Epithelial cell of proximal tubule (primary cell): Measurements from ENCODE around the gene NELL1. TPM values are rescaled to one million over a fixed set of nuclear protein-coding genes. Genes with fewer than 3 reads are reported as not detected.

ENCODE experiments used
- DNase-seq: peaks from one replicate; pipeline ENCODE4 v3.0.0-alpha.2; 2011; ENCODE audit warnings: low read depth
- H3K4me3 ChIP-seq: 2 replicates; pipeline ENCODE4 v1.5.1; 2011; ENCODE audit warnings: low read depth, mild to moderate bottlenecking, low read length
- CTCF ChIP-seq: conservative IDR thresholded peaks from 2 replicates; pipeline ENCODE4 v1.5.1; 2012; ENCODE audit warnings: low read depth, mild to moderate bottlenecking, low read length
- total RNA-seq: library from RNA; depleted of rRNA; stranded (reverse); fragments of >200 nt; gene quantifications from 2 replicates; pipeline ENCODE4 v1.2.3, GENCODE V29; 2015

Gene NELL1
- total RNA-seq, 1 donor from 2014 or later: not detected

- H3K4me3 ChIP-seq: no peak overlapping the region
- DNase-seq: no peak
- no peak for TF ChIP-seq CTCF
Observed at GRCh38 chr11:20631519-20632168, 37.7 kb upstream of the NELL1 start.

- no peak for TF ChIP-seq CTCF
- H3K4me3 ChIP-seq: no peak overlapping the region
- DNase-seq: no peak
Observed at GRCh38 chr11:20632169-20632532, 37.2 kb upstream of the NELL1 start.

- no peak overlapping the region for H3K4me3 ChIP-seq
- DNase-seq: no peak
- peak; percentile 36 for TF ChIP-seq CTCF
Observed at GRCh38 chr11:20634044-20634443, 35.3 kb upstream of the NELL1 start.

- DNase-seq: no peak
- no peak for TF ChIP-seq CTCF
- no peak overlapping the region for H3K4me3 ChIP-seq
Observed at GRCh38 chr11:20634781-20635180, 34.6 kb upstream of the NELL1 start.

- no peak for TF ChIP-seq CTCF
- H3K4me3 ChIP-seq: no peak overlapping the region
- no peak for DNase-seq
Observed at GRCh38 chr11:20638074-20638473, 31.3 kb upstream of the NELL1 start.

- no peak for DNase-seq
- H3K4me3 ChIP-seq: no peak overlapping the region
- no peak for TF ChIP-seq CTCF
Observed at GRCh38 chr11:20639688-20640087, 29.7 kb upstream of the NELL1 start.

GRCh38 chr11:20640401-20640800 is 29.0 kb upstream of the NELL1 start:
- TF ChIP-seq CTCF: no peak
- H3K4me3 ChIP-seq: no peak overlapping the region
- DNase-seq: no peak
